Smooth muscle cell (in vitro differentiated cells): Measurements from ENCODE around the gene SHISAL1. TPM values are rescaled to one million over a fixed set of nuclear protein-coding genes. Genes with fewer than 3 reads are reported as not detected.

Source experiments
- DNase-seq: peaks from one replicate; lab custom pipeline; 2025; ENCODE audit not compliant: unreplicated experiment; lab: John Stamatoyannopoulos, UW
- H2AFZ ChIP-seq: fragments of 200-600 bp; sonication (generic); 2 replicates; pipeline ENCODE4 v1.6.0; 2016; ENCODE audit warnings: antibody characterized with exemption, low read depth, mild to moderate bottlenecking
- H3F3A ChIP-seq: fragments of 200-600 bp; sonication (generic); 2 replicates; pipeline ENCODE4 v1.6.0; 2017; ENCODE audit warnings: antibody characterized with exemption, low read depth
- H3K27ac ChIP-seq: fragments of 200-600 bp; sonication (generic); 2 replicates; pipeline ENCODE4 v1.5.1; 2016; ENCODE audit warnings: low read depth, mild to moderate bottlenecking
- H3K27me3 ChIP-seq: fragments of 200-600 bp; sonication (generic); 2 replicates; pipeline ENCODE4 v1.6.1; 2016; ENCODE audit warnings: low read depth, mild to moderate bottlenecking
- H3K36me3 ChIP-seq: fragments of 200-600 bp; sonication (generic); 2 replicates; pipeline ENCODE4 v1.5.1; 2016; ENCODE audit warnings: low read depth
- H3K4me1 ChIP-seq: fragments of 200-600 bp; sonication (generic); 2 replicates; pipeline ENCODE4 v1.5.1; 2016; ENCODE audit warnings: low read depth
- H3K4me2 ChIP-seq: fragments of 200-600 bp; sonication (generic); 2 replicates; pipeline ENCODE4 v1.6.0; 2016; ENCODE audit warnings: mild to moderate bottlenecking
- H3K4me3 ChIP-seq: fragments of 200-600 bp; sonication (generic); 2 replicates; pipeline ENCODE4 v1.5.1; 2016; ENCODE audit warnings: mild to moderate bottlenecking
- H3K79me2 ChIP-seq: fragments of 200-600 bp; sonication (generic); 2 replicates; pipeline ENCODE4 v1.6.0; 2016; ENCODE audit warnings: low read depth, mild to moderate bottlenecking
- H3K9ac ChIP-seq: fragments of 200-600 bp; sonication (generic); 2 replicates; pipeline ENCODE4 v1.6.0; 2016; ENCODE audit warnings: low read depth
- H3K9me3 ChIP-seq: fragments of 200-600 bp; sonication (generic); replicated peaks from 2 replicates; pipeline ENCODE4 v1.5.1; 2016; ENCODE audit warnings: low read depth
- H4K20me1 ChIP-seq: fragments of 200-600 bp; sonication (generic); 2 replicates; pipeline ENCODE4 v1.6.0; 2016; ENCODE audit warnings: low read depth
- CTCF ChIP-seq: fragments of 200-600 bp; sonication (generic); IDR thresholded peaks from 2 replicates; pipeline ENCODE4 v1.5.1; 2017; ENCODE audit warnings: borderline replicate concordance, mild to moderate bottlenecking, antibody characterized with exemption; ENCODE audit not compliant: insufficient read depth, poor library complexity, severe bottlenecking
- WGBS: methylation state at CpG from one replicate; pipeline ENCODE4 v1.1.7; 2016; ENCODE audit warnings: low lambda C conversion rate; 5-methylcytosine and 5-hydroxymethylcytosine counted together
- polyA plus RNA-seq: library from polyadenylated mRNA; unstranded; fragments of >200 nt; fragmentation: Nextera tagmentation; extraction: Ambion mirVana; gene quantifications from 2 replicates; pipeline ENCODE4 v1.2.1, GENCODE V29; 2016
- total RNA-seq: library from RNA; depleted of rRNA; stranded (reverse); fragments of >200 nt; gene quantifications from 2 replicates; pipeline ENCODE4 v1.2.3, GENCODE V29; 2014

The SHISAL1 gene
- total and polyA plus RNA-seq, 2 experiments from 2014 or later, result 0.78 to 1.9 TPM

- 74% methylated on average over 11 of the region's 11 CpGs for WGBS
- Histone ChIP-seq H3K4me1 (no peaks in the 10 kb centered on the region), H2AFZ (no peak overlapping the region), H3K4me2 (no peak overlapping the region), H3K27me3 (no peaks in the 10 kb centered on the region), H4K20me1 (no peaks in the 10 kb centered on the region), H3K9me3 (no peaks in the 10 kb centered on the region), H3K27ac (no peak overlapping the region), H3K79me2 (no peaks in the 10 kb centered on the region), H3F3A (no peaks in the 10 kb centered on the region), H3K36me3 (no peaks in the 10 kb centered on the region), H3K4me3 (no peak overlapping the region), H3K9ac (no peak overlapping the region)
- no peak for TF ChIP-seq CTCF
- DNase-seq, result no peak
Measured at GRCh38 chr22:44225091-44225689, 87.6 kb downstream of the SHISAL1 start.

- Histone ChIP-seq H4K20me1 (no peaks in the 10 kb centered on the region), H3K4me1 (no peaks in the 10 kb centered on the region), H3K27me3 (no peaks in the 10 kb centered on the region), H3K27ac (no peak overlapping the region), H3K79me2 (no peaks in the 10 kb centered on the region), H2AFZ (no peak overlapping the region), H3K4me3 (no peak overlapping the region), H3K9me3 (no peaks in the 10 kb centered on the region), H3K4me2 (no peak overlapping the region), H3F3A (no peaks in the 10 kb centered on the region), H3K36me3 (no peaks in the 10 kb centered on the region), H3K9ac (no peak overlapping the region)
- WGBS, result 83% methylated on average over 12 of the region's 12 CpGs
- TF ChIP-seq CTCF, result no peak
- no peak for DNase-seq
Measured at GRCh38 chr22:44224166-44224565, 88.6 kb downstream of the SHISAL1 start.

- H3K27ac ChIP-seq, result no peak overlapping the region
- H3K9ac ChIP-seq, result no peak overlapping the region
- H2AFZ ChIP-seq, result no peak overlapping the region
- TF ChIP-seq CTCF, result no peak
- no peaks in the 10 kb centered on the region for H3K36me3 ChIP-seq
- no peaks in the 10 kb centered on the region for H3K4me1 ChIP-seq
- H4K20me1 ChIP-seq, result no peaks in the 10 kb centered on the region
- DNase-seq, result no peak
- H3K4me2 ChIP-seq, result no peak overlapping the region
- H3K27me3 ChIP-seq, result no peaks in the 10 kb centered on the region
- WGBS, result 96% methylated on average over 11 of the region's 11 CpGs
- H3K9me3 ChIP-seq, result no peaks in the 10 kb centered on the region
- H3K4me3 ChIP-seq, result no peak overlapping the region
- H3F3A ChIP-seq, result no peaks in the 10 kb centered on the region
- no peaks in the 10 kb centered on the region for H3K79me2 ChIP-seq
Measured at GRCh38 chr22:44221710-44222475, 90.9 kb downstream of the SHISAL1 start.
